K562 (cell line): ENCODE measurements around the gene ATMIN. TPM values are rescaled to one million over a fixed set of nuclear protein-coding genes. Genes with fewer than 3 reads are reported as not detected.

ENCODE experiments used
- BDP1 ChIP-seq: IDR thresholded peaks from 3 replicates; pipeline ENCODE4 v1.6.1; 2011; ENCODE audit not compliant: insufficient read length, insufficient read depth
- BRCA1 ChIP-seq, 2 experiments: fragments of 450-650 bp in 1 of 2; sonication (generic) in 1 of 2; formaldehyde crosslinking in 1 of 2; IDR thresholded peaks; 2 replicates each; pipeline versions ENCODE4 v1.5.0 to v1.6.1; 2017 to 2020; ENCODE audit warnings: mild to moderate bottlenecking in 1 of 2, missing genetic modification reagents in 1 of 2
- BRD4 ChIP-seq: fragments of 200-600 bp; sonication (generic); IDR thresholded peaks from 2 replicates; pipeline ENCODE4 v1.6.1; 2017; ENCODE audit warnings: inconsistent platforms
- CBFA2T3 ChIP-seq: fragments of 450-650 bp; IDR thresholded peaks from 2 replicates; pipeline ENCODE4 v1.6.1; 2017
- CTBP1 ChIP-seq: fragments of 450-650 bp; IDR thresholded peaks from 2 replicates; pipeline ENCODE4 v1.6.1; 2016; ENCODE audit warnings: borderline replicate concordance
- CTCF ChIP-seq, 3 experiments: IDR thresholded peaks in 2 of 3; conservative IDR thresholded peaks in 1 of 3; 2 replicates each; pipeline ENCODE4 v1.5.1; 2011 to 2012; ENCODE audit warnings: low read length in 3 of 3, mild to moderate bottlenecking in 3 of 3, control low read depth in 2 of 3, improper control_type of control experiment in 1 of 3, inconsistent platforms in 1 of 3, low read depth in 1 of 3, mixed read lengths in 1 of 3, moderate library complexity in 1 of 3; ENCODE audit not compliant: insufficient read depth in 2 of 3
- DIDO1 ChIP-seq: fragments of 450-650 bp; IDR thresholded peaks from 2 replicates; pipeline ENCODE4 v1.6.1; 2016; ENCODE audit warnings: low read depth, missing biosample characterization, missing genetic modification characterization
- E2F3 ChIP-seq: fragments of 250-450 bp; sonication (Bioruptor Pico); IDR thresholded peaks from 2 replicates; pipeline ENCODE4 v1.4.0; 2020; ENCODE audit warnings: mild to moderate bottlenecking
- ELF2 ChIP-seq: fragments of 250-450 bp; sonication (Bioruptor Pico); IDR thresholded peaks from 2 replicates; pipeline ENCODE4 v1.5.0; 2021; ENCODE audit warnings: mild to moderate bottlenecking
- FIP1L1 ChIP-seq: fragments of 200-400 bp; formaldehyde crosslinking; IDR thresholded peaks from 2 replicates; pipeline ENCODE4 v1.6.1; 2018; ENCODE audit warnings: mild to moderate bottlenecking, low read depth, low read length; ENCODE audit not compliant: poor library complexity, severe bottlenecking
- FOXA1 ChIP-seq: fragments of 450-650 bp; IDR thresholded peaks from 2 replicates; pipeline ENCODE4 v1.6.1; 2016; ENCODE audit warnings: mild to moderate bottlenecking, borderline replicate concordance
- GATA2 ChIP-seq: sonication (generic); formaldehyde crosslinking; IDR thresholded peaks from 2 replicates; pipeline ENCODE4 v1.4.0; 2020; ENCODE audit warnings: mild to moderate bottlenecking, missing genetic modification reagents
- GTF2A2 ChIP-seq: IDR thresholded peaks from 2 replicates; pipeline ENCODE4 v1.6.1; 2016; ENCODE audit warnings: mild to moderate bottlenecking, missing genetic modification characterization, missing compliant biosample characterization
- HCFC1 ChIP-seq: IDR thresholded peaks from 2 replicates; pipeline ENCODE4 v1.6.1; 2012; ENCODE audit warnings: low read depth, low read length, improper control_type of control experiment
- KAT7 ChIP-seq: sonication (generic); formaldehyde crosslinking; IDR thresholded peaks from 2 replicates; pipeline ENCODE4 v1.8.0; 2022; ENCODE audit warnings: missing genetic modification reagents, mild to moderate bottlenecking, borderline replicate concordance
- MEF2D ChIP-seq: conservative IDR thresholded peaks from 2 replicates; pipeline ENCODE4 v1.6.1; 2016; ENCODE audit warnings: low read depth, missing genetic modification characterization, missing compliant biosample characterization
- MTA3 ChIP-seq: fragments of 450-650 bp; formaldehyde crosslinking; IDR thresholded peaks from 2 replicates; pipeline ENCODE4 v1.6.1; 2017; ENCODE audit warnings: mild to moderate bottlenecking, borderline replicate concordance
- NFATC3 ChIP-seq: fragments of 450-650 bp; IDR thresholded peaks from 2 replicates; pipeline ENCODE4 v1.6.1; 2017; ENCODE audit warnings: mild to moderate bottlenecking
- PHB ChIP-seq: fragments of 250-450 bp; sonication (Bioruptor Pico); IDR thresholded peaks from 2 replicates; pipeline ENCODE4 v1.5.0; 2021
- PRMT5 ChIP-seq: sonication (generic); formaldehyde crosslinking; IDR thresholded peaks from 2 replicates; pipeline ENCODE4 v1.5.0; 2020; ENCODE audit warnings: missing genetic modification reagents
- RBM14 ChIP-seq: fragments of 200-400 bp; formaldehyde crosslinking; IDR thresholded peaks from 2 replicates; pipeline ENCODE4 v1.6.1; 2018; ENCODE audit warnings: low read depth, mild to moderate bottlenecking, low read length, moderate library complexity, borderline replicate concordance; ENCODE audit not compliant: insufficient read depth
- RBM34 ChIP-seq: fragments of 200-400 bp; formaldehyde crosslinking; IDR thresholded peaks from 2 replicates; pipeline ENCODE4 v1.6.1; 2018; ENCODE audit warnings: low read length, borderline replicate concordance; ENCODE audit not compliant: insufficient read depth
- TAF15 ChIP-seq: fragments of 200-400 bp; formaldehyde crosslinking; IDR thresholded peaks from 2 replicates; pipeline ENCODE4 v1.6.1; 2017; ENCODE audit warnings: mild to moderate bottlenecking, low read depth, low read length, moderate library complexity
- TBL1XR1 ChIP-seq, 2 experiments: IDR thresholded peaks; 2 replicates each; pipeline ENCODE4 v1.6.1; 2012; ENCODE audit warnings: improper control_type of control experiment in 2 of 2, low read length in 2 of 2, mild to moderate bottlenecking in 1 of 2
- XRCC4 ChIP-seq: IDR thresholded peaks from one replicate; pipeline ENCODE4 v1.6.1; 2011; ENCODE audit not compliant: insufficient read depth, insufficient read length; ENCODE audit errors: extremely low read depth
- ZEB2 ChIP-seq: fragments of 450-650 bp; IDR thresholded peaks from 2 replicates; pipeline ENCODE4 v1.6.1; 2016
- ZNF146 ChIP-seq: IDR thresholded peaks from one replicate; pipeline ENCODE4 v1.6.1; 2018; ENCODE audit warnings: missing compliant biosample characterization; ENCODE audit not compliant: unreplicated experiment
- ZNF431 ChIP-seq: sonication (generic); formaldehyde crosslinking; IDR thresholded peaks from 2 replicates; pipeline ENCODE4 v1.8.0; 2022; ENCODE audit warnings: mild to moderate bottlenecking, missing genetic modification reagents
- ZNF445 ChIP-seq: fragments of 250-450 bp; sonication (Bioruptor Pico); IDR thresholded peaks from 2 replicates; pipeline ENCODE4 v1.4.0; 2020; ENCODE audit warnings: low read depth, mild to moderate bottlenecking, moderate library complexity
- polyA plus RNA-seq, 8 experiments: library from polyadenylated mRNA; depleted of rRNA in 4 of 8; stranded (reverse) in 5 of 8; unstranded in 3 of 8; fragments of >200 nt; fragmentation: Nextera tagmentation in 2 of 8; fragmentation: Illumina TruSeq in 1 of 8; extraction: Ambion mirVana in 2 of 8; extraction: Trizol in 1 of 8; gene quantifications; 2 replicates each; pipeline versions ENCODE4 v1.2.1 to v1.2.3, GENCODE V29; 2011 to 2014; ENCODE audit warnings: inconsistent platforms in 1 of 8, missing spikeins in 1 of 8
- total RNA-seq, 7 experiments: library from RNA; depleted of rRNA in 6 of 7; stranded (reverse); fragments of >200 nt in 6 of 7; fragmentation: Illumina TruSeq in 2 of 7; extraction: Trizol in 2 of 7; gene quantifications; 2 replicates each; pipeline versions ENCODE4 v1.2.1 to v1.2.3, GENCODE V29; 2011 to 2021; ENCODE audit warnings: low replicate concordance in 1 of 7

Gene ATMIN
- total and polyA plus RNA-seq, 9 of the 15 experiments (the other 6 are each of a cell fraction or from before 2014, with no cell fraction given) = 6.7 to 40.9 (median 23.4) TPM

- no peak for TF ChIP-seq BRCA1 (IDR thresholded peaks at IDR 0.05)
- no peak for TF ChIP-seq BRCA1 (CRISPR knock-in tag; IDR thresholded peaks at IDR 0.05)
- TF ChIP-seq PRMT5 = peak; percentile 82; the same call in 1 of the 2 replicates
- TF ChIP-seq NFATC3 = no peak
- TF ChIP-seq KAT7 = no peak; the same call in 1 of the 2 replicates
- TF ChIP-seq PHB (CRISPR knock-in tag) = peak; percentile 83; the same call in 1 of the 2 replicates
- 0 out of 2 replicates have a peak, but pooled peaks have one; percentile 67 for TF ChIP-seq RBM14
- no peak for TF ChIP-seq ZNF146 (CRISPR knock-in tag)
- TF ChIP-seq TAF15 = no peak
- TF ChIP-seq ZEB2 = peak; percentile 94
- no peak for TF ChIP-seq GATA2 (CRISPR knock-in tag)
- peak; percentile 70 for TF ChIP-seq HCFC1
- no peak for TF ChIP-seq CTCF (IDR thresholded peaks at IDR 0.05 in 2 of 3, conservative IDR thresholded peaks at IDR 0.05 in 1 of 3; ENCODE audit: insufficient read depth in 2 of 3, low read depth in 1 of 3, low read length in 3 of 3)
- peak; percentile 87 for TF ChIP-seq GTF2A2 (tag)
- peak; percentile 72 for TF ChIP-seq ELF2 (CRISPR knock-in tag)
- TF ChIP-seq TBL1XR1 (IDR thresholded peaks at IDR 0.05; ENCODE audit: low read length in 2 of 2) = 0 out of 4 replicates have a peak, but pooled peaks have one; percentile 10 to 20
- TF ChIP-seq ZNF445 (CRISPR knock-in tag) = 0 out of 2 replicates have a peak, but pooled peaks have one; percentile 52
- peak; percentile 58; the same call in 1 of the 2 replicates for TF ChIP-seq BRD4
- TF ChIP-seq FIP1L1 = peak; percentile 43
- TF ChIP-seq CTBP1 = peak; percentile 50; the same call in 1 of the 2 replicates
- TF ChIP-seq E2F3 (CRISPR knock-in tag) = no peak; the same call in 1 of the 2 replicates
- TF ChIP-seq DIDO1 (tag) = peak; percentile 75
- TF ChIP-seq FOXA1 = no peak
- no peak for TF ChIP-seq RBM34
- TF ChIP-seq MTA3 = peak; percentile 80; the same call in 1 of the 2 replicates
- no peak for TF ChIP-seq XRCC4
- TF ChIP-seq BDP1 = no peak
- no peak for TF ChIP-seq CBFA2T3
- TF ChIP-seq ZNF431 = no peak; the same call in 1 of the 2 replicates
- no peak for TF ChIP-seq MEF2D (tag)
Measured at GRCh38 chr16:81077076-81077940, 41.7 kb downstream of the ATMIN start, which contains the start of gene C16orf46 (continued).
